Measurements from ENCODE around the gene ASB1.

DNA sequence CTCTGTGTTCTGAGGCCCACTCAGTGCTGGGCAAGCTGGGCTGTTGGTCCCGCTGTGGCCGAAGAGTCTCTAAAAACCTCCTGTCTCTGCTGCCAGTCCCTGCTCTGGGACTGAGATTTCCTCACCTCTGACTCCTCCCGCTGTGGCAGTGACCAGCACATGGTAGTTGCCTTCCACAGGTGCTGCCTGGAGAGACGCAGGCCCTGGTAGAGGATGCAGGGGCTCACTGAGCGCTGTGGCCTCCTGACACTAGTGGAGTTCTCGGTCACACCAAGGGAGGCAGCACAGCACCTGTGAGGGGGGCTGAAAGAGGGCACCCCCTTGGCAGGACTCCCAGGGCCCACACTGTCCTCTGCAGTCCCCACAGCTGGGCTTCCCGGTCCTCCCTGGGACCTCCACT is 3.8 kb upstream of the ASB1 start:
- TF ChIP-seq, protein P1, sequence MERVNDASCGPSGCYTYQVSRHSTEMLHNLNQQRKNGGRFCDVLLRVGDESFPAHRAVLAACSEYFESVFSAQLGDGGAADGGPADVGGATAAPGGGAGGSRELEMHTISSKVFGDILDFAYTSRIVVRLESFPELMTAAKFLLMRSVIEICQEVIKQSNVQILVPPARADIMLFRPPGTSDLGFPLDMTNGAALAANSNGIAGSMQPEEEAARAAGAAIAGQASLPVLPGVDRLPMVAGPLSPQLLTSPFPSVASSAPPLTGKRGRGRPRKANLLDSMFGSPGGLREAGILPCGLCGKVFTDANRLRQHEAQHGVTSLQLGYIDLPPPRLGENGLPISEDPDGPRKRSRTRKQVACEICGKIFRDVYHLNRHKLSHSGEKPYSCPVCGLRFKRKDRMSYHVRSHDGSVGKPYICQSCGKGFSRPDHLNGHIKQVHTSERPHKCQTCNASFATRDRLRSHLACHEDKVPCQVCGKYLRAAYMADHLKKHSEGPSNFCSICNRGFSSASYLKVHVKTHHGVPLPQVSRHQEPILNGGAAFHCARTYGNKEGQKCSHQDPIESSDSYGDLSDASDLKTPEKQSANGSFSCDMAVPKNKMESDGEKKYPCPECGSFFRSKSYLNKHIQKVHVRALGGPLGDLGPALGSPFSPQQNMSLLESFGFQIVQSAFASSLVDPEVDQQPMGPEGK (CRISPR knock-in tag; IDR thresholded peaks at IDR 0.05; ENCODE audit: borderline replicate concordance): no peak
- TF ChIP-seq RARB (CRISPR knock-in tag; IDR thresholded peaks at IDR 0.05): no peak
- TF ChIP-seq, protein P2, sequence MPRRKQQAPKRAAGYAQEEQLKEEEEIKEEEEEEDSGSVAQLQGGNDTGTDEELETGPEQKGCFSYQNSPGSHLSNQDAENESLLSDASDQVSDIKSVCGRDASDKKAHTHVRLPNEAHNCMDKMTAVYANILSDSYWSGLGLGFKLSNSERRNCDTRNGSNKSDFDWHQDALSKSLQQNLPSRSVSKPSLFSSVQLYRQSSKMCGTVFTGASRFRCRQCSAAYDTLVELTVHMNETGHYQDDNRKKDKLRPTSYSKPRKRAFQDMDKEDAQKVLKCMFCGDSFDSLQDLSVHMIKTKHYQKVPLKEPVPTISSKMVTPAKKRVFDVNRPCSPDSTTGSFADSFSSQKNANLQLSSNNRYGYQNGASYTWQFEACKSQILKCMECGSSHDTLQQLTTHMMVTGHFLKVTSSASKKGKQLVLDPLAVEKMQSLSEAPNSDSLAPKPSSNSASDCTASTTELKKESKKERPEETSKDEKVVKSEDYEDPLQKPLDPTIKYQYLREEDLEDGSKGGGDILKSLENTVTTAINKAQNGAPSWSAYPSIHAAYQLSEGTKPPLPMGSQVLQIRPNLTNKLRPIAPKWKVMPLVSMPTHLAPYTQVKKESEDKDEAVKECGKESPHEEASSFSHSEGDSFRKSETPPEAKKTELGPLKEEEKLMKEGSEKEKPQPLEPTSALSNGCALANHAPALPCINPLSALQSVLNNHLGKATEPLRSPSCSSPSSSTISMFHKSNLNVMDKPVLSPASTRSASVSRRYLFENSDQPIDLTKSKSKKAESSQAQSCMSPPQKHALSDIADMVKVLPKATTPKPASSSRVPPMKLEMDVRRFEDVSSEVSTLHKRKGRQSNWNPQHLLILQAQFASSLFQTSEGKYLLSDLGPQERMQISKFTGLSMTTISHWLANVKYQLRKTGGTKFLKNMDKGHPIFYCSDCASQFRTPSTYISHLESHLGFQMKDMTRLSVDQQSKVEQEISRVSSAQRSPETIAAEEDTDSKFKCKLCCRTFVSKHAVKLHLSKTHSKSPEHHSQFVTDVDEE (CRISPR knock-in tag; IDR thresholded peaks at IDR 0.05): no peak
- no peak for TF ChIP-seq CSDC2 (CRISPR knock-in tag; IDR thresholded peaks at IDR 0.05)
- TF ChIP-seq ZFP30 (CRISPR knock-in tag; IDR thresholded peaks at IDR 0.05): no peak
- no peak for TF ChIP-seq GLIS3 (CRISPR knock-in tag; IDR thresholded peaks at IDR 0.05)
- no peak for TF ChIP-seq ESRRG (CRISPR knock-in tag; IDR thresholded peaks at IDR 0.05)
- no peak for TF ChIP-seq ZFP3 (CRISPR knock-in tag; IDR thresholded peaks at IDR 0.05)
- TF ChIP-seq ZNF565 (CRISPR knock-in tag; conservative IDR thresholded peaks at IDR 0.05; ENCODE audit: low read depth): no peak
- no peak for TF ChIP-seq ZNF8 (CRISPR knock-in tag; IDR thresholded peaks at IDR 0.05)
- TF ChIP-seq ARNTL (CRISPR knock-in tag; IDR thresholded peaks at IDR 0.05; ENCODE audit: borderline replicate concordance, low read depth): no peak
